Measurements from ENCODE around the gene PLA2R1.

The PLA2R1 gene

GRCh38 chr2:159898441-159898840 lies 164.0 kb downstream of the PLA2R1 start:
- in situ Hi-C loops (cut with MboI; ENCODE audit: low sequenced_read_pairs) = no loop called here

- in situ Hi-C loops (cut with MboI; ENCODE audit: low sequenced_read_pairs) = no loop called here
Measured at GRCh38 chr2:159897720-159898119, 164.7 kb downstream of the PLA2R1 start.

GRCh38 chr2:159897081-159897480 lies 165.3 kb downstream of the PLA2R1 start:
- in situ Hi-C loops (cut with MboI; ENCODE audit: low sequenced_read_pairs) = no loop called here

- in situ Hi-C loops (cut with MboI; ENCODE audit: low sequenced_read_pairs) = no loop called here
Measured at GRCh38 chr2:159895258-159896065, 167.0 kb downstream of the PLA2R1 start.

- in situ Hi-C loops (cut with MboI; ENCODE audit: low sequenced_read_pairs) = no loop called here
Measured at GRCh38 chr2:159894145-159894838, 168.1 kb downstream of the PLA2R1 start.

GRCh38 chr2:159892990-159893810 lies 169.2 kb downstream of the PLA2R1 start:
- in situ Hi-C loops (cut with MboI; ENCODE audit: low sequenced_read_pairs) = no loop called here

- in situ Hi-C loops (cut with MboI; ENCODE audit: low sequenced_read_pairs) = no loop called here
Measured at GRCh38 chr2:159891917-159892730, 170.3 kb downstream of the PLA2R1 start.

- in situ Hi-C loops (cut with MboI; ENCODE audit: low sequenced_read_pairs) = no loop called here
Measured at GRCh38 chr2:159891267-159891588, 171.2 kb downstream of the PLA2R1 start.

- in situ Hi-C loops (cut with MboI; ENCODE audit: low sequenced_read_pairs) = no loop called here
Measured at GRCh38 chr2:159890551-159891266, 171.7 kb downstream of the PLA2R1 start.

GRCh38 chr2:159882130-159882745 lies 180.2 kb downstream of the PLA2R1 start:
- in situ Hi-C loops (cut with MboI; ENCODE audit: low sequenced_read_pairs) = no loop called here

Measured in HL-60/S4 treated with retinoic acid at 250 ng/mL for 4 days and 3 days (cell line).